GM21515 (cell line): ENCODE measurements around the gene SYTL3.

Experiments used
- ATAC-seq: cut with Tn5 transposase; IDR thresholded peaks from one replicate; pipeline ENCODE4 v1.9.1; 2021; ENCODE audit not compliant: unreplicated experiment

The SYTL3 gene

DNA sequence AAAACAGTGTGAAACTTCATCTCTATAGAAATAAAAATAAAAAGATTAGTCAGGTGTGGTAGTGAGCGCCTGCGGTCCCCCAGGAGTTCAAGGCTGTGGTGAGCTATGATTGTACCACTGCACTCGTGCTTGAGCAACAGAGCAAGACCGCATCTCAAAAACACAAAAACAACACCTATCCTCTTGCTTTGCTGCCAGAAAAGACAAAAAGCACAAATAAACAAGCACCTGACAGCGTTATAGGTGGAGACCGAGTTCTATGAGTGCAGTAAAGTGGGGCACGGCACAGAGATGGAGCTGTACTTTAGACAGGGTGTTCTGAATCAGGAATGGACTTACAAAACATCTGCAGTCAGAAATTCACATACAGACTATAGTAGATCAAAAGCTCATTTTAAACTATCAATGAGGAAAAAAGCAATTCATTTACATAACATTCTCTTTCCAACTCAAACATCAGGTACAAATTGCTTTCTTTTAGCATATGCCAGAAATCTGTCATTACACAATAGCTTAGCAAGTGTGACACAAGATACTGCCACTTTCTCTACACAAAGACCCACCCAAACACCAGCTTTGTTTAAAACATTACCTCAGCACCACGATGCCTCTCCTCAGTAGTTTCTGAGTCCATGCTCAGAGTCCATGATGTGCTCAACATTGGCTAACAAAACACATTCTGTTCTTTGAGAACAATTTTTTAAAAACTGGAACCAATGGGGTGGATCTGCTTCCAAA is 159.3 kb downstream of the SYTL3 start:
- peak; percentile 65 for ATAC-seq

DNA sequence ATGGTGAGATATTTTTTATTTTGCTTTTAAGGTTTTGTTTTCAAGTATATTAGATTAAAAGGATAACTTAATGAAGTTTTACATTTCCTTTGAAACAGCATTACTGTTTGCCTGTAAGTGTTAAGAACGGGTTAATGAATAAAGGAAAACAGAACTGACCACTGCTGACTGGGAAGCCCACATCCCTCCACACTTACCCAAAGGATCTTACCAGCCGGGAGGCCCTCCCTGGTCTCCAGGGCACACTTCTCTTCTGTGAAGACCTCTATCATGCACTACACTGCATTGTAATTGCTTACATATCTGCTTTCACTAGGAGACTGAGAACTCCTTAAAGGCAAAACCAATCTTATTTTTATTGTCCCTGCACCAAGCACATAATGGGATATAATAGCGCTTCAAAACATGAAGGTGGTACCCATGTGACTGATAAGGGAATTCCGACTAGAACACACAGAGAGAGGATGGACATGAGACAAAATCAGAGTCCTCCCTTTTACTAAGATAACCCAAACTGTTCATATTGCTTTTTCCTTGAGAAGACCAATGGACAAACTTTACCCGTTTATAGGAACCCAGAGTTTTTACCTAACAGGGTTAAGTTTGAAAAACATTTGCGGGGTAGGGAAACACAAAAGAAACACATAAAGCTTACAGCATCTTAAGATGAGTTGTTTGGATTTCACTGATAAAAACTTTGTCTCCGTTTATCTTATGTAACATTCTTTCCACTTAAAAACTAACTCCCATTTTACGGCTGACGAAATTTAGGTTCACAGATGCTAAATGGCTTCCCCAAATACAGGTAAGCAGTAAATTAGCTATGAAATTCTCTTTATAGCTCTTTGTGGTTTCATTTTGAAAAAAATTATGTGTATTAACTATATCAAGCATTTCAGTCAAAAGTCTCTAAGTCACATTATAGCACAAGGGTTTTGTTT is 160.6 kb downstream of the SYTL3 start:
- no peak for ATAC-seq

DNA sequence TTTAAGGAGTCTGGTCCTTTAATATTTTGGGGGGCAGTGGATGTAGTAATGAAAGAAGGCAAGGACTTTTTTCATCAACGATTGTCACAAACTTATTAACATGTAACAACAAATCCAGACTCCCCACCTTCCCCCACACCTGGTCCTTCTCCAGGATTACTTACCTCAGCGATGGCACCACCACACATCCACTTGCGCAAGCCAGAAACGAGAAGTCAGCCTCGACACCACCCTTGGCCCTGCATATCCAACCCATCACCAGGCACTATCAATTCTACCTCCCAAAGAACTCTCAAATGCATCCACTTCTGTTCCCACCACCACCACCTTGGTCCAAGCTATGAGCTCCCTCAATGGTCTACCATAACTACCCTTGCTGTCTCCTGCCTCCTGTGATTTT is 162.8 kb downstream of the SYTL3 start:
- ATAC-seq = no peak

DNA sequence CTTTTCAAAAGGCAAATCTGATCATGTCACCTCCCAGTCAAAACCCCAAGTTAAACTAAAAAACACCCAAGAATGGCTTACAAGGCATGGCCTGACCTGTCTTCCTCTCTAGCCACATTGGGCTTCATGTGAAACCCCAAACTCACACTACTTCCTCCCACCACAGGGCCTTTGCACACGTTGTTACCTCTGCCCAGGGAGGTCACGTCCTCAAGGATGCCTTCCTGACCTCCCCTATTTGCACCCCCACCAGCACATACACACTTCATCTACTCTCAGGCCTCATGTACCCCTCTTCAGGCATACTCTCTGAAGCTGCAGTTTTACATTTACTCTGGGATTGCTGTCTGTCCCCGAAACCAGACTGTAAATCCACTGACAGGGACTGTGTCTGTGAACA is 163.2 kb downstream of the SYTL3 start:
- ATAC-seq = no peak
